ENCODE results near the gene TIMM13.

- TF ChIP-seq CTCF (IDR thresholded peaks at IDR 0.05; ENCODE audit: low read depth, low read length, poor library complexity, severe bottlenecking) (no peak), EZH2phosphoT487 (IDR thresholded peaks at IDR 0.05; ENCODE audit: borderline replicate concordance, low read length) (no peak)
These were observed 48.5 kb upstream of the TIMM13 start, which contains the start of gene GADD45B for GRCh38 chr19:2475702-2476450.

Data from DOHH2 (cell line).